Hepatocyte (in vitro differentiated cells): Measurements from ENCODE around the gene CALCA.

Experiments used
- CTCF ChIP-seq: fragments of 200-600 bp; sonication (generic); IDR thresholded peaks from 2 replicates; pipeline ENCODE4 v1.5.1; 2016; ENCODE audit warnings: antibody characterized with exemption, mild to moderate bottlenecking; ENCODE audit not compliant: poor library complexity
- EZH2 ChIP-seq: fragments of 200-600 bp; sonication (generic); IDR thresholded peaks from 2 replicates; pipeline ENCODE4 v1.6.1; 2016; ENCODE audit warnings: antibody characterized with exemption, mild to moderate bottlenecking, borderline replicate concordance
- EZH2phosphoT487 ChIP-seq: fragments of 200-600 bp; sonication (generic); IDR thresholded peaks from one replicate; pipeline ENCODE4 v1.6.1; 2018; ENCODE audit warnings: antibody characterized with exemption, mild to moderate bottlenecking, low read depth, moderate library complexity; ENCODE audit not compliant: unreplicated experiment, severe bottlenecking

- TF ChIP-seq CTCF (no peak), EZH2 (no peak), EZH2phosphoT487 (no peak)
These were observed 18.2 kb downstream of the CALCA start for GRCh38 chr11:14953904-14954303.
